GM21825 (cell line): Measurements from ENCODE around the gene RNF145.

Experiments used
- ATAC-seq: cut with Tn5 transposase; IDR thresholded peaks from one replicate; pipeline ENCODE4 v1.9.1; 2021; ENCODE audit warnings: mild to moderate bottlenecking, moderate library complexity; ENCODE audit not compliant: unreplicated experiment

The RNF145 gene

GRCh38 chr5:159218595-159219023 lies 9.3 kb upstream of the RNF145 start:
- ATAC-seq, result no peak

- no peak for ATAC-seq
Measured at GRCh38 chr5:159217236-159217635, 7.9 kb upstream of the RNF145 start.

GRCh38 chr5:159216454-159216853 lies 7.1 kb upstream of the RNF145 start:
- ATAC-seq, result no peak

- no peak for ATAC-seq
Measured at GRCh38 chr5:159215886-159216285, 6.5 kb upstream of the RNF145 start.

- ATAC-seq, result no peak
Measured at GRCh38 chr5:159214486-159215271, 5.3 kb upstream of the RNF145 start.

- ATAC-seq, result no peak
Measured at GRCh38 chr5:159212657-159213462, 3.5 kb upstream of the RNF145 start.

GRCh38 chr5:159211729-159212174 lies 2.4 kb upstream of the RNF145 start:
- ATAC-seq, result no peak

GRCh38 chr5:159210846-159211245 lies 1.5 kb upstream of the RNF145 start:
- ATAC-seq, result no peak

GRCh38 chr5:159210210-159210661 lies 883 bp upstream of the RNF145 start:
- ATAC-seq, result no peak

- ATAC-seq, result peak; percentile 9
Measured at GRCh38 chr5:159208514-159209437, 577 bp downstream of the RNF145 start.

GRCh38 chr5:159207686-159208513 lies 1.5 kb downstream of the RNF145 start:
- ATAC-seq, result peak; percentile 48

- ATAC-seq, result no peak
Measured at GRCh38 chr5:159207222-159207685, 2.1 kb downstream of the RNF145 start.

GRCh38 chr5:159206818-159207217 lies 2.5 kb downstream of the RNF145 start:
- ATAC-seq, result no peak

GRCh38 chr5:159206368-159206767 lies 3.0 kb downstream of the RNF145 start:
- ATAC-seq, result no peak

GRCh38 chr5:159203351-159203750 lies 6.0 kb downstream of the RNF145 start:
- no peak for ATAC-seq

- no peak for ATAC-seq
Measured at GRCh38 chr5:159202151-159202550, 7.2 kb downstream of the RNF145 start.

GRCh38 chr5:159199780-159200179 lies 9.6 kb downstream of the RNF145 start:
- no peak for ATAC-seq

- ATAC-seq, result no peak
Measured at GRCh38 chr5:159199225-159199624, 10.1 kb downstream of the RNF145 start.

GRCh38 chr5:159198063-159199036 lies 11.0 kb downstream of the RNF145 start:
- peak; percentile 93 for ATAC-seq
